Gastroesophageal sphincter (tissue), 3 donors: Measurements from ENCODE around the gene RPS5.
"Not testable (repeated sequence)": the region's sequence is repeated elsewhere in the genome, so short reads cannot be mapped to it uniquely, and the experiment has no call there.

Experiments
- EP300 ChIP-seq: sonication (generic); formaldehyde crosslinking; IDR thresholded peaks from one replicate; pipeline ENCODE4 v1.6.1; 2017; ENCODE audit warnings: antibody characterized with exemption, mild to moderate bottlenecking
- POLR2A ChIP-seq, 2 donors: fragments of 450-650 bp; IDR thresholded peaks; one replicate each; pipeline ENCODE4 v1.6.1; 2017; ENCODE audit warnings: antibody characterized with exemption in 2 of 2, mild to moderate bottlenecking in 2 of 2, moderate library complexity in 1 of 2
- POLR2AphosphoS5 ChIP-seq: sonication (generic); formaldehyde crosslinking; IDR thresholded peaks from one replicate; pipeline ENCODE4 v1.6.1; 2017; ENCODE audit warnings: antibody characterized with exemption
- TF ChIP-seq, protein P1 (sequence below), 4 experiments: fragments of 200-600 bp in 2 of 4; fragments of 450-650 bp in 2 of 4; sonication (generic) in 1 of 4; IDR thresholded peaks; one replicate each; pipeline ENCODE4 v1.5.1; 2017 to 2019; ENCODE audit warnings: antibody characterized with exemption in 4 of 4, mild to moderate bottlenecking in 2 of 4, moderate library complexity in 2 of 4

DNA sequence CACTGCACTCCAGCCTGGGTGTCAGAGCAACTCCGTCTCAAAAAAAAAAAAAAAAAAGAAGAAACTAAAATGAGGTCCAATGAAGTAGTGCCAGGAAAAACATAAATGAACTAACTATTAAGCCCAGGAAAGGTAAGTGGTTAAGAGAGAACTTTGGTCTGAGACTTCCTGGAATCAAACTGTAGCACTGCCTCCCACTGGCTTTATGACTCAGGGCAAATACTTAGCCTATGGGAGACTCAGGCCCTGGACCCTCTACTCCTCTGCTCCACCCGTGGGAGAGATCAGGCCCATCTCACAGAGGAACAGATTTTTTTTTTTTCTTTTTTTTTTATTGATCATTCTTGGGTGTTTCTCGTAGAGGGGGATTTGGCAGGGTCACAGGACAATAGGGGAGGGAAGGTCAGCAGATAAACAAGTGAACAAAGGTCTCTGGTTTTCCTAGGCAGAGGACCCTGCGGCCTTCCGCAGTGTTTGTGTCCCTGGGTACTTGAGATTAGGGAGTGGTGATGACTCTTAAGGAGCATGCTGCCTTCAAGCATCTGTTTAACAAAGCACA, 16.9 kb downstream of the RPS5 start:
- not testable (repeated sequence) for TF ChIP-seq EP300; POLR2AphosphoS5; POLR2A (IDR thresholded peaks at IDR 0.05)
- TF ChIP-seq, protein P1, sequence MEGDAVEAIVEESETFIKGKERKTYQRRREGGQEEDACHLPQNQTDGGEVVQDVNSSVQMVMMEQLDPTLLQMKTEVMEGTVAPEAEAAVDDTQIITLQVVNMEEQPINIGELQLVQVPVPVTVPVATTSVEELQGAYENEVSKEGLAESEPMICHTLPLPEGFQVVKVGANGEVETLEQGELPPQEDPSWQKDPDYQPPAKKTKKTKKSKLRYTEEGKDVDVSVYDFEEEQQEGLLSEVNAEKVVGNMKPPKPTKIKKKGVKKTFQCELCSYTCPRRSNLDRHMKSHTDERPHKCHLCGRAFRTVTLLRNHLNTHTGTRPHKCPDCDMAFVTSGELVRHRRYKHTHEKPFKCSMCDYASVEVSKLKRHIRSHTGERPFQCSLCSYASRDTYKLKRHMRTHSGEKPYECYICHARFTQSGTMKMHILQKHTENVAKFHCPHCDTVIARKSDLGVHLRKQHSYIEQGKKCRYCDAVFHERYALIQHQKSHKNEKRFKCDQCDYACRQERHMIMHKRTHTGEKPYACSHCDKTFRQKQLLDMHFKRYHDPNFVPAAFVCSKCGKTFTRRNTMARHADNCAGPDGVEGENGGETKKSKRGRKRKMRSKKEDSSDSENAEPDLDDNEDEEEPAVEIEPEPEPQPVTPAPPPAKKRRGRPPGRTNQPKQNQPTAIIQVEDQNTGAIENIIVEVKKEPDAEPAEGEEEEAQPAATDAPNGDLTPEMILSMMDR (IDR thresholded peaks at IDR 0.05), result not testable (repeated sequence)
